GM21528 (cell line): ENCODE data around the gene MAML2.

Experiments used
- ATAC-seq: cut with Tn5 transposase; IDR thresholded peaks from one replicate; pipeline ENCODE4 v1.9.1; 2021; ENCODE audit warnings: mild to moderate bottlenecking, moderate library complexity; ENCODE audit not compliant: unreplicated experiment, low FRiP score

The MAML2 gene

GRCh38 chr11:96112192-96113128, 230.5 kb downstream of the MAML2 start:
- peak; percentile 82 for ATAC-seq

GRCh38 chr11:96111308-96111707, 231.7 kb downstream of the MAML2 start:
- no peak for ATAC-seq

GRCh38 chr11:96110302-96110701, 232.7 kb downstream of the MAML2 start:
- no peak for ATAC-seq

- no peak for ATAC-seq
Observed at GRCh38 chr11:96109331-96110030, 233.5 kb downstream of the MAML2 start.

GRCh38 chr11:96107143-96107824, 235.7 kb downstream of the MAML2 start:
- ATAC-seq, result no peak

GRCh38 chr11:96106645-96107044, 236.3 kb downstream of the MAML2 start:
- no peak for ATAC-seq

GRCh38 chr11:96105944-96106343, 237.1 kb downstream of the MAML2 start:
- ATAC-seq, result no peak

GRCh38 chr11:96105197-96105895, 237.6 kb downstream of the MAML2 start:
- ATAC-seq, result no peak

- no peak for ATAC-seq
Observed at GRCh38 chr11:96104496-96104895, 238.5 kb downstream of the MAML2 start.

- no peak for ATAC-seq
Observed at GRCh38 chr11:96103721-96104120, 239.3 kb downstream of the MAML2 start.

GRCh38 chr11:96103102-96103501, 239.9 kb downstream of the MAML2 start:
- ATAC-seq, result no peak

- no peak for ATAC-seq
Observed at GRCh38 chr11:96102664-96103078, 240.3 kb downstream of the MAML2 start.

- ATAC-seq, result no peak
Observed at GRCh38 chr11:96101146-96101545, 241.8 kb downstream of the MAML2 start.

GRCh38 chr11:96098511-96099241, 244.3 kb downstream of the MAML2 start:
- ATAC-seq, result no peak

GRCh38 chr11:96097844-96098421, 245.1 kb downstream of the MAML2 start:
- no peak for ATAC-seq

GRCh38 chr11:96096360-96096759, 246.6 kb downstream of the MAML2 start:
- ATAC-seq, result no peak

- no peak for ATAC-seq
Observed at GRCh38 chr11:96095884-96096303, 247.1 kb downstream of the MAML2 start.

- no peak for ATAC-seq
Observed at GRCh38 chr11:96094156-96094555, 248.8 kb downstream of the MAML2 start.

- ATAC-seq, result no peak
Observed at GRCh38 chr11:96092511-96092910, 250.5 kb downstream of the MAML2 start.
